Measurements from ENCODE around the gene PTX4.
"Not testable (repeated sequence)": the region's sequence is repeated elsewhere in the genome, so short reads cannot be mapped to it uniquely, and the experiment has no call there.

PTX4 gene

GRCh38 chr16:1439699-1440074, 49.1 kb downstream of the PTX4 start:
- not testable (repeated sequence) for DNase-seq

GRCh38 chr16:1439058-1439698, 49.6 kb downstream of the PTX4 start:
- DNase-seq = no peak

DNA sequence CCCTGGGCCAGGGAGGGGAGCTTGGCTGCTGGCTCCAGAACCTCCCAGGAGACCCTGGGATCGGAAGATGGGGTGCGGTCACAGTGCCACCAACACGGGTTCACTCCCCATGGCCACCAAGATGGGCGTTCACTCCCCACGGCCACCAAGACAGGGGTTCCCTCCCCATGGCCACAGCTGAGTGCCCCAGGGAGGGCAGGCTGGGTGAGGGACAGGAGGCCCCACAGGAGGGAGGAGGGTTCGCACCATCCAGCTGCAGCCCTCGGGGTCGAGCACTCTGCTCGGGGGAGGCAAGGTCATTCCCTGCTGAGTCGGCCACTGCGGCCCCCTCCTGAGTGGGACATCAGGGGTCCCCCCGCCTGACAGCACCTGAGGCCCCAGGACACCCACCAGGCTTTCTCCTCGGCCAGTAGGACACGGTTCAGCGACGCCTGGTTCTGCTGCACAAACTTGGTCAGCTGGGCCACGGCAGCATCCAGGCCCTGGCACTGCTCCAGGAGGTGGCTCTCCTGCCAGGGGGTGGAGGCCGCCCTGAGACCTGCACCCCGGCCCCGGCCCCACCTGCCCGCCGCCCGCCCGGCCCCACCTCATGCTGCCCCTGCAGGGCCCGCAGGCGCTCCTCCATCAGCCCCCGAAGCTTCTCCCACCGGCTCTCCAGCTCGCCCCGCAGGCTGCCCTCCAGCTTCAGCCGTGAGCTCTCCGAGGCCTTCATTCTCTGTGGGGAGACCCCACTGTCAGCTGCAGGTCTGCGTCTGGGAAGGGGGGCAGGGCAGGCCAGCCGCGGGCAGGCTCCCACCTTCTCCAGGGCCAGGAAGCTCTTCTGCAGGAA, 50.3 kb downstream of the PTX4 start:
- DNase-seq = no peak

- no peak for DNase-seq
Observed at GRCh38 chr16:1437606-1438005, 51.1 kb downstream of the PTX4 start.

DNA sequence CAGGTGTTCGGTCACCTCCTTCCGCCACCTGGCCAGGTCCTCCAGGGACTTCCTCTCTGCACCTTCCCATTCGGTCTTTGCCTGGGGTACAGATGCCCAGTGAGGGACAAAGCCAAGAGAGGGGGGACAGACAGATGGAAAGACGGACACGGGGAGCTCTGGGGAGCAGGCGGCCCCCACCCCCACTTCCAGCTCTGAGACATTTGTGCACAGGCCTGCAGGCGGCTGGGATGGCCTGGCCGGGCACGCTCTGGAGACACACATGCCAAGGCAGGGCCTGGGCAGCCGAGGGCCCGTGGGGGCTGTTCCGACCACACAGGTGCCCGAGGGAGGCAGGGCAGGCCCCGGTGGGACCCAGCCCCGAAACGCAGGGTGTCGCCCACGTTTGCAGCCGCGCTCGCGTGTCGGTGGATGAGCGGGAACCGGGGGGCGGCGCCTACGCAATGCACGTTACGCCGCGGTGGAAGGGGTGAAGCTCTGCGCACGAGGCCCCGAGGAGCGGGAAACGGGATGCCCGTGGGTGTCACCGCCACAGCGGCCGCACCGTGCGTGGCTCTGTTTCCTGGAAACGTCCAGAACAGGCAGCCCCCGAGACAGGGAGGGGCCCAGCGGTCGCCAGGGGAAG, 51.9 kb downstream of the PTX4 start:
- no peak for DNase-seq

DNA sequence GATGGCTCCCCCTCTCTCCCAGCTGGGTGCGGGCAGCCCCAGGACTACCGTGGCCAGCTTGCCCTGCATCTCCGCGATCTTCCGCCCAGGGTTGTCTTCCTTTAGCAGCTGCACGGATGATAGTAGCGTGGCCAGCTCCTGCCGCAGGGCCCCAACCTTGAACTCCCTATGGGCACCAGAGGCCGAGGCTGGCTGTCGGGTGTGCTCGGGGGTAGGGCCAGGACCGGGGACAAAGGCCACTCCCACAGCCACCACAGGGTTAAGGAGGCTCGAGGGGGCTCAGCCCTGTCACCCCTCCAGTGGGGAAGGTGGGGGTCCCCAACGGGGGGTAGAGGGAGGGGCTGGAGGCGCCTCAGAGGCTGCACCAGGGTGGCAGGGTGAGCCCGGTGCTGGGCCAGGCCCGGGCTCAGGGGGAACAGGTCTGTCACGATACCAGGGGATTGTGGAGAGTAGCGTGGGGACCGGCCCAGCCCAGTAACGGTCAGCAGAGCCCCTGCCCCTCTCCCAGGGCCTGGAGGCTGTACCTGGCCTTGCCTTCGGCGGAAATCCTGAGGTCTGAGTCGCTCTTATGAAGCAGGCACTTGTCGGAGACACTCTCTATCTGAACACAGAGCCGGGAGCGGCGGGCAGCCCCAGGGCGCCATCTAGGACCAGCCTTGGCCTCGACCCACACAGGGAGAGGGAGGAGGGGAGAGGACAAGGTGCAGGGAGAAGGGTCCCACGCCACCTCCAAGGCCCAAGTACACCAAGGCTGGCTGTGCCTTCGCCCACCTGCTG, 52.6 kb downstream of the PTX4 start:
- no peak for DNase-seq
